SHP77 (cell line): ENCODE measurements around the gene USP36.

ENCODE experiments used
- DNase-seq, 2 experiments: peaks; one replicate each; lab custom pipeline; 2025; lab: John Stamatoyannopoulos, UW

Gene USP36

DNA sequence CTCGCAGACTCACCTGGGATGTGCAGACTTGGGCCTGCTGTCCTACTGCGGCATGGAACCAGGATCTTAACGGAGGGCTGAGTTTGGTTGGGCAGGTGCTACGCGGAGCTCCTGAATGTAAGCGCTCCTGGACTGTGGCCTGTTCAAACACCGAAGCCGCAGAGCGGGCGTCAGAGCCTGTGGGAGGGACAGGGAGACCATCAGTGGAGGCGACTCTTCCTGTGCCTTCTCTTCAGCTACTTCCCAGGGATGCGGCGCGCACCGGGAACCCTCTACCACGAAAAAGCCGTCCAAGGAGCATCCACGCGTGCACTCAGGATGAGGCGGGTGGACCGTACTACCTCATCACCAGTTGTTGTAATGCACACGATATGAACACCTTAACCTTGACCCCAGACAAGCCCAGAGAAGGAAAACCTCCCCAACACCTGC, 2.0 kb downstream of the USP36 start:
- DNase-seq, result peak; percentile 92 to 97

DNA sequence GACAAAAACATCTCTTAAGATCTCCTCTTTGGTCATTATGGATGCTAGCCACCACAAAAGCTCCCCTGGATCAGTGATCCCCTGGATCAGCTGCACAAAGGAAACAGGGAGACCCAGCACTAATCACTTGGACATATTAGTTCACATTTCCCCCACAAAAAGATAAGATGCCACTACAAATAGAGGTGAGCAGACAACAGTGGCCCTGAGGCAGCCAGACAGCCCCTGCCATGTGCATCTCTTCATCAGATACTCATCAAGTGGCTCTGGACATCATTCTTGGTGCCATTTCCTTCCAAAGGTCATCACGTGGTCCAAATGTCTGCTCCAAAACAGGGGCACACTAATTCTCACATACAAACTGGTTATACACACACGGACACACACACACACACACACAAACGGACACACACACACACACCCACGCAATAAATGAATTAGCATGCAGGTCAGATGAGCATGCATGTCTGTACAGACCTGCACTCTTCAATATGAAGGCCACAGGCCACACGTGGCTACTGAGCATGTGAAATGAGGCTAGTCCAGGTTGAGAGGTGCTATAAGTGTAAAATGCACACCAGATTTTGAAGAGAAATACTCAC, 4.1 kb downstream of the USP36 start:
- DNase-seq, result no peak

DNA sequence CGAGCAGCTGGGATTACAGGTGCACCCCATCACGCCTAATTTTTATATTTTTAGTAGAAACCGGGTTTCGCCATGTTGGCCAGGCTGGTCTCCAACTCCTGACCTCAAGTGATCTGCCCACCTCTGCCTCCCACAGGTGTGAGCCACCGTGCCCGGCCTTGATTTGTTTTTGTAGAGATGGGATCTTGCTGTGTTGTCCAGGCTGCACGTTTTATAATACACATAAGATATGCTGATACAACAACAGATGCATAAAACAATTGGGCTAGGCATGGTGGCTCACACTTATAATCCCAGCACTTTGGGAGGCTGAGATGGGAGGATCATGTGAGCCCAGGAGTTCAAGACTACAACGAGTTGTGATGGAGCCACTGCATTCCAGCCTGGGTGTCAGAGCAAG, 6.0 kb downstream of the USP36 start:
- DNase-seq, result no peak

DNA sequence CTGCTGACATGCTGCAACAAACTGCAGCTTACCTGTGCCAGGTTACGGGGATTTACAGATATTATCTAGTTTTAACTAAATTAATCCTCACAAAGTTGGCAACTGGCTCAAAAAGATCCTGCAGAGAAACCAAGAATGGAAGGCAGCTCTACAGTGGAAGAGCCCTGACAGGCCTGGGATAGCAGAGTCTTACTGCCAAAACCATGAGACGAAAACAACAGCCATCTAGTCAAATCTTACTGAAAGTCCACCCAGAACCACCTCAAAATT, 8.1 kb downstream of the USP36 start:
- no peak for DNase-seq

DNA sequence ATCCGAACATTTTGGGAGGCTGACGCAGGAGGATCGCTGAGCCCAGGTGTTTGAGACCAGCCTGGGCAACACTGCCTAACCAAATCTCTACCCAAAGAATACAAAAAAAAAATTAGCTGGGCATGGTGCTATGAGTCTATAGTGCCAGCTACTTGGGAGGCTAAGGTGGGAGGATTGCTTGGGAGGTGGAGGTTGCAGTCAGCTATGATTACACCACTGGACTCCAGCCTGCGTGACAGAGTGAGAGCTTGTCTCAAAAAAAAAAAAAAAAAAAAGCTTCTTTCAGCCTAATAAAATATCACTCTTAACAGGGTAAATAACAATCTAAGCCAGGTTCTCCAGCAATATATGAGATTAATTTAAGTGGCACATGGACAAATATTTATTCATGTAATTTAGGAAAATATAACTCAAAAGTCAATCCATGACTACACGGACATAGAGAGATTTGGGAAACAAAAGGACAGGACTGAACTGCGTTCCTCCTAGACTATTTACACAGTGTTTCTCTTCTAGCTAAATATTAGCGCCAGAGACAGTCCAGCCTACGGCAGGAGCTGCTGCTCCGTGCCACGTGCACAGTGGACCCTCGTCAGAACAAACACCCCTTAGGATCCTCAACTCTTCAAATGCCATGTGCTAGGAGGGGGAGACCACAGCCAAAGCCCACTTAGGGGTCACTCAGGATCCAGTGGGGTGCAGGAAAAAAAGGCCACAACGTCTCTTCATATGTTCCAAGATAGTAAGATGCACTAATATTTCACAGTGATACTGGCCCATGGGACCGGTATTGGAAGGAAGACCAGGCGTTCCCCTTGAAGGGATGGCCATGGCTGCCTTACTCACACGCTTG, 8.7 kb downstream of the USP36 start:
- no peak for DNase-seq

DNA sequence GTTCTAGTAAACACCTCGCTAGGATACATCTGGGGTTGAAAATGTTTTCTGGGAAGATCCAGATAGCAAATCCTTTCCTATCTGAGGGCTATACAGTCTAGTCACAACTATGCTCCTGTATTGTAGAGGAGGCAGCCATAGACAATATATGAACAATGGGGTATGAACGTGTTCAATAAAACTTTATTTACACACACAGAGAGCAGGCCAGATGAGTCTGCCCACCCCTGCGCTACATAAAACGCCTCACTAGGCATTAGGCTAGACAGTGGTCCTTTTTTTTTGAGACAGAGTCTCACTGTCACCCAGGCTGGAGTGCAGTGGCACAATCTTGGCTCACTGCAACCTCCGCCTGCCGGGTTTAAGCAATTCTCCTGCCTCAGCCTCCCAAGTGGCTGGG, 11.1 kb downstream of the USP36 start:
- DNase-seq, result no peak

DNA sequence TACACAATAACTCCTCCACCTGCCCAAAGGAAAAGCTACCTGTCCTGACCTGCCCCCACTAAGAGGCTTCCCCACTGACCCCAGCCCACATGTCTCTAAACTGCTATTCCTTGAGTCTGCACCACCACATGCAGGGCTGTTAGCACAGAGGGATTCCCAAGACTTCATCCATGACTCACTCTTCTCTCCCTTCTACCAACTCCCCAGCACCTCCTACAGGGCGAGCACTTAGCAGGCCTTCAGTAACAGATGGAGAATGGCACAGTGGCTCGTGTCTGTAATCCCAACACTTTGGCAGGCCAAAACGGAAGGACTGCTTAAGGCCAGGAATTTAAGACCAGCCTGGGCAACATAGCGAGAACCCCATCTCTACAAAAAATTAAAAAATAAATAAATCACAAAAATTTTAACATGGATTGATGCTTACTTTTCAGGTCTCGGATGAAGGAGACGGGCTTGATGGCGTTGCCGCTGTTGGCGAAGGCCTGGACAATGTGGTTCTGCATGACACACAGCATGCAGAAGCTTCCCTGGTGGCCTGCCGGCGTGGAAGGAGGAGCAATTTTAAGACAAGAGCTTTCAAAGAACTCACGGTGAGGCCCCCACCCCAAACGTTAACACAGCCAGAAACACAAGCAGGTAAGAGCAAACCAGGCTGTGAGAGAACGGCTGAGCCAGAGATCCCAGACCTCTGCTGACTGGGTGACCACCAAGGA, 12.0 kb downstream of the USP36 start:
- no peak for DNase-seq

DNA sequence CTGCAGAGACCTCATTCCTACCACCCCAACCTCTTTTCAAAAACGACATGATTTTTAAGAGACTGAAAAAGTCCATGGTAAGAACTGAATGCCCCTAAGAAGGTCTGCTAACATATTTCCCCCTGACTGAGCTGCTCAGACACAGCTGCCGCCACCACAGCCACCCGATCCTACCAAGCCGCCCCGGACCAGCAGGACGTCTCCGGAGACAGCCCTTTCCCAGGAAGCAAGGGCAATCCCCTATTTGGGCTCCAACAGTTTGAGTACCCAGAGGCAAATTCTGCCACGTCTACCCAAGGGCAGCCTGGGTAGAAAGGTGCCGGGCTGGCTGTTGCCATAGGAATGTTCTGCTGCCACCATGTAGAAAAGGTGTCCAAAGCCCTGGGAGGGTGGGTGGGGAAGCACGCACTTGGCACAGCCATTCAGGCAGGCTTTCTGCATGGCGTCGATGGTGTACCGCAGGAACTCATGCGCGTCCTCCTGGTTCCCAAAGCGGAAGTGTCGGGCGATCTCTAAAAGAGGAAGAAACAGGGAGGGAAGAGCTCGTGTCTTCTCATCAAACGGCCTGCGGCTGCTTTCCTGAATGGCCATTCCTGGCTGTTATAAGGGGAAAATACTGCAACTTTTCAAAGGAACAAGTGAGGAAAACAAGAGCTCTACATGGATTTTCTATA, 13.6 kb downstream of the USP36 start:
- DNase-seq, result no peak

DNA sequence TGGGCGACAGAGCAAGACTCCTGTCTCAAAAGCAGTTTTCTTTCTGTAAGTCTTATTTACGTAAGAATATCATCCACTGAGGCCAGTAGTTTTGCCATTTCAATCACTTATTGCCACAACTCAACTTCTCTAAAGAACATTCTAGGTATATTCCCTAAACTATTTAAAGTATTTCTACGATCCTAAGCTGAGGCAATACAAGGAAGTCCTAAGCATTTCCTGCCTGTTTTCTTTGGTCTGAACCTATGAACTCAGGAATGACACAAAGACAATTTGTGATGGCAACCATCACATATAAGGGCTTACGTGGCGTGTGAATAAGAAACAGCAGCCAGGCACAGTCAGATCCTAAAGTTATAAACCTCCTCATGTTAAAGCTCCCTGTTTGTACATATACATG, 14.2 kb downstream of the USP36 start:
- DNase-seq, result no peak

DNA sequence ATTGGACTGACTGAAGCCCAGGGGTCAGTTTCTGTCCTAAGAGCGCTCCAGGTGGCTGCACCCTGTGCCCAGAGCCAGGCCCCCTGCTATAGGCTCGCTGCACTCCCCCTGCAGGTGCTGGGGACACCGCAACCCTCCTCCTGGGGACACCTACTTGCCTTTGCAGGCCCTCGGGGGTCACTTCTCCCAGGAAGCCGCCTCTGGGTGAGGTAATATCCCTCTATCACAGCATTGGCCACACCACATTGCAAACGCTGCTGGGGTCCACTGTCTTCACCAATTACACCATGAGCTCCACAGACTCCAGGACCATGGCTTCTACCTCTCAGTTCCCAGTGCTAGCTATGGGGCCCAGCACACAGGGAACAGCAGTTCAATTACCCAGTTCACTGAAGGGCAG, 14.9 kb downstream of the USP36 start:
- DNase-seq, result no peak

DNA sequence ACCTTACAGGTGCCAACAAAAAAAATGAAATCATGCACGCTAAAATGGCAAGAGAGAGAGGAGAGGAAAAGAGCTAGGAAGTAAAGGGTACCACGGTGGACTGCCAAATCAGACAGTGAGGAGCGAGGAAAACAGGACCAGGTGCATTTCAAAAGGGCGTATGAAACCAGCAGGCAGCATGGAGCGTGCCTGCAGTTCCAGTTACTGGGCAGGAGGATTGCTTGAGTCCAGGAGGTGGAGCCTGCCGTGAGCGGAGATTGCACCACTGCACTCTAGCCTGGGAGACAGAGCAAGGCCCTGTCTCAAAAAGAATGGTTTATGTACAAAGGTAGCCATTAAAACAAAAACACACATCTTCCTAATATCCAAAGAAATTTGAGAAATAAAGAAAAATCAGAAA, 16.4 kb downstream of the USP36 start:
- DNase-seq, result no peak

DNA sequence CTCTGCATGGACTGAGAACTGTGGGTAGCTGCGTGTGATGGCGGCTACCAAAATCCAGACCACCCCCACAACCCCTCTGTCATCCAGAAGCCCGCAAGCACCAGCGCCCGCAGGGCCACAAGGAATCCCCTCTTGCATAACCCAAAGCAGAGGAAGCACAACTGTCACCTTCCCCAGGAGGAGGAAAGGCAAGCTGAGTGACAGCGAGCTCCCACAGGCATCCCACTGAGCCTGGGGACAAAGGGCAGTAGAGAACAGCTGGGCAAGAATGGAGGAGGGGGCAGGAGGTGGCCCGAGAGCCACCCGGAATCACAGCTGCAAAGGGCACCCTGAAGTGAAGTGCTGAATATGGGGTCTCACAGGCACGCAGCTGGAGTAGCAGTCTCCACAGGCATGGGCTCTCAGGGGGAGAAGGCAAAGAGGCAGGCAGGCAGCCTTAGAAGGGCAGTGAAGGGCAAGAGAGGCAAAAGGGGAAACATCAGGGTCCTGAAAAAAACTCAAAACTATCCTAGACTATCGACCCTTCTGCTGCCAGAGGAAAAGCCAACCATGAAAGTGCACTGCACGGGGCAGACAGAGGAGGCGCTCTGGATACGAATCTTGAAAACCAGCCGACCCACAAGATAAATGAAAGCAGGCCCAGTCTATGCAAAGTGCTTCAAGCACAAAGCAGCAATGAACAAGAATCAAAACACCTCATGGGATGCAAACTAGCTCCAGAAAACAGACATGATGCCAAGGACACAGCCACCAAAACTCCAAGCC, 17.1 kb downstream of the USP36 start:
- no peak for DNase-seq

DNA sequence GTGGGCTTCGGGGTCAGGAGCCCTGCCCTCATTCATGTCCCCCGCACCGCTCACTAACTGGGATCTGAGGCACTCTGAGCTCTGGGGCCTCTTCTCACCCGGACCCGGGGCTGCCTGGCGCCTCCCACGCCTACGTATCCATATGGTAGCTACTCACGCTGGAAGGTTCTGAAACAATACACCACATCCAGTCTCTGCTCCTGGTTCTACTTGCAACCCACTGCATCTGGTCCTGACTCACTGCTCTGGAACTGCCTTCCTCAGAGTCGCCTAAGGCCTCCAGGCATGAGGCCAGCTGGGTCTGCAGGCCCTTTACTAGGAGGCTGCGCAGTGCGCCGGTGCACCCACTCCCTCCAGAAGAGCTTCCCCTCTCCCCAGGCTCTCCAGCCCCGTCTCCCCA, 18.1 kb downstream of the USP36 start:
- no peak for DNase-seq

DNA sequence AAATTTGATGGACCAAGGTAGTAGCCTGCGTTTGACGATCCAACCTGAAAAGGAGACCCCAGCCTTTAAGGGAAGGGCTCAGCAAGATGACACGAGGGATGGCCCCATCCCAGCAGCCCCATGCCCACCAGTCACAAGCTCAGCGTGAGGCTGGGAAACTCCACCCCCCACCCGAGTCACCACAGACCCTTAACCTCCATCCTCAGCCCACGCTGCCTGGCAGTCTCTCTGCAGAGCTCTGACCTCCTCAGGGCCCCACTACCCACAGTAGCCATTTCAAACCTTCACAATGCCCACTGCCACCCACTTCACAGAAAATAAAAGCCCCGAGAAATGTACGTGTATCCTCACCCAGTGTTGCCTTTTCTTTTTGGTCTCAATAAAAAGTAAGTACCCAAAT, 18.7 kb downstream of the USP36 start:
- no peak for DNase-seq

DNA sequence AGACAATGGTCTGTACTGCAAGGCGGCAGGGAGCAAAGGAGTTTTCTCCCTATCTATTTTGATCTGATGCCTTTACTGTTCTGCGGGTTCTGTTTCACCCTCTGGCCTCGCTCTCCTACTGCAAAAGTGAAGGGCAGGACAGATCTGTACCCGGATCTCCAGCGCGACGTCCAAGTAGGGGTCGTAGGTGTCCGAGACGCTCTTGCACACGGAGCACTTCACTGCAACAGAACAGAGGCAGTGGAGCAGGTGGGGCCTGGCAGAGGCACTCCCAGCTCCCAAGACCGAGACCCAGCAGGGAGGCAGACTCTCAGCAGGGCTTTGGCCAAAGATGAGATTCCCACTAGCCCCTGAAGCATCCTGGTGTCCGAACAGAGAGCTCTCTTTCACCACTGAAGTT, 19.8 kb downstream of the USP36 start:
- no peak for DNase-seq

DNA sequence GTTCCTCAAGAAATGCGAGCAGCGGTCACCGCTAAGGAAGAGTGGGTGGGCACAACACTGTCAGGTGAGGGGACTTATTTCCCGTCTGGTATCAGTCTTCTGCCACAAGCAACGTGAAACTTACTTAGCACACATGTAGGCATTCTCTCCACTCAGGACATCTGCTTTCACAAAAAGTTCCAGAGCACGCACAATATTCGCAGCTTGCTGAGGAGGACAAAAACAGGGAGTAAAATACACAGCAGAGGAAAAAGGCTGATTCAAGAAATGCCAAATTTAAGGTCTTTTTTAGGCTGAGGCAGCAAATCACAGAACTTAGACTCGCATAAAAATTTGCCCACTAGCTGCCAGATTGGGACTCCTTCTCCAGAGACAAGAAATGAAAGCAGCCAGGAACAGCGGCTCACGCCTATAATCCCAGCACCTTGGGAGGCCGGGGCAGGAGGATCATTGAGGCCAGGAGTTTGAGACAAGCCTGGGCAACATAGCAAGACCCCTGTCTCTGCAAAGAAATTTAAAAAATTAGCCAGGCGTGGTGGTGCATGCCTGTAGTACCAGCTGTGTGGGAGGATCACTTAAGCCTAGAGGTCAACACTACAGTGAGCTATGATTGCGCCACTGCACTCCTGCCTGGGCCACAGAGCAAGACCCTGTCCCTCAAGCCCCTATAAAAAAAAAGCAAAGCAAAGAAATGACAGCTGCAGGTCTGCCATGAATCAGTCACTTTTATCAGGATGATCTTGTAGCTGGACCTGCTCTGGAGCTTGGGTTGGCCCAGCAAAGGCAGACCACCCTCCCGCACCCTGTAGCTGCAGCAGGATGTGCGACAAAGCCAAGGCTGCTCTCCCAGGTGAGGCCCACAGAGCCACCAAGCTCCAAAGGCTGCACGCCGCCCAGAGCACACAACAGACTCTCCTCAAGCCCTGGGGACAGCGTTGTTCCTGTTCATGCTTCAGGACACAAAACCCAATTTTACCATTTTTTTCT, 20.5 kb downstream of the USP36 start:
- DNase-seq, result no peak

DNA sequence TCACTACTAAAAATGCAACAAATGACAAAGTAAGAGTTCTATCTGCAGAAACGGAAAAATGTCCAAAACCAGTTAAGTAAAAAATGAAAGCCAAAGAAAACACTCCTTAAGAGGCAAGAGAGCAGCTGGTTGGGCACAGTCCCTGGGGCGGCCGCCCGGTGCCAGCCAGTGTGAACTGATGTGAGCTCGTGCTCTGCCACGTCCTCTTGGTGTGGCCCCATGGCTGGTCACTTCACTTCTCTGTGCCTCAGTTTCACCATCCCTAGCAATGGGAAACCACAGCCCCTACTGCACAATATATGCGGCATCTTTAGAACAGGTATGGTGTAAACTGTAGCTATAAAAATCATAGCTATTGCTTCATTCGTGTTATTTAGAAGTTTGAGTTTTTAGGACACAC, 21.2 kb downstream of the USP36 start:
- no peak for DNase-seq

DNA sequence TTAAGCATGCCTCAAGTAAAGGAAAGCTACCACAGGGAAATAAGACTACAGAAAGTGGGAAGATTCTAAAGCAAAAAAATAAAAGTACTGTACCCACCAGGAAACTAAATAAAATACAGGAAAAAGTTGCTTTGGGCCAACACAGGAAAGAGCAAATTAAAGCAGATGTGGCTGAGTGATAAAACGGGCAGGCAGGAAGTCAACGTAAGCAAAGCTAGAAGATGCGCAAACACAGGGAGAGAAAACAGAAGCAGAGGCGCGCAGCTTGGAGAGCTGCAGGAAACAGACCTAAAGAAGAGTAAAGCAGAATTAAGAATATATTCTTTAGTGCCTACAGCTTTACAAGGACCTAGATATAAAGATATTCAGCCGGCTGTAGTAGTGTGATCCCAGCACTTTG, 21.7 kb downstream of the USP36 start:
- DNase-seq, result no peak

DNA sequence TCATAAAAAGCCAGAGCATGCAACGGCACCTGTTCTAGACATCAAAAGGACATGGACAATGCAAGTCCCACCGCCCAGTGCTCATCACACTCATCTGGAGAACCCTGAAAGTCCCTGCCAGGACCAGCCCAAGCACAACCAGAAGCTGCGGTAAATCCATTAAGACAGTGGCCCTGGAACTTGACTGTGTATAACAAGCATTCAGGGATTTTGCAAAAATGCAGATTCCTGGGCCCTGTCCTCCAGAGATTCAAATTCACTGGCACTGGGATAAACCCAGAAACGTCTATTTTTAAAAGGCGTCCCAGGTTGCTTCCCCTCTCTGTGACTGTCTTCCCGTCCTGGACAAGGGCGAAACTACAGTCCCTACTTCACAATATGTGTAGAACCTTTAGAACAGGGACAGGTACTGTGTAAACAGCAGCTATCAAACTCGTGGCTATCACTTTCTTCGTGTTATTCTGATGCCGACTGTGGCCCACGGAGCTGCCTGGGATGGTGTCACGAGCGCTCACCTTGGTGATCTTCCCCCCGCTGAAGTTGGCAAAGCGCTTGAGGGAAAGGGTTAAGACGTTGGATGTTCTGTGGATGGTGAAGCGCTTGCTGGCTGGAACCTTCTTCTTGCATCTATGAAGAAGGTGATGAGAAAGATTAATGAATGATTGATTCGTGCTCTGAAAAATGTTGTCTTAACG, 22.3 kb downstream of the USP36 start:
- no peak for DNase-seq

DNA sequence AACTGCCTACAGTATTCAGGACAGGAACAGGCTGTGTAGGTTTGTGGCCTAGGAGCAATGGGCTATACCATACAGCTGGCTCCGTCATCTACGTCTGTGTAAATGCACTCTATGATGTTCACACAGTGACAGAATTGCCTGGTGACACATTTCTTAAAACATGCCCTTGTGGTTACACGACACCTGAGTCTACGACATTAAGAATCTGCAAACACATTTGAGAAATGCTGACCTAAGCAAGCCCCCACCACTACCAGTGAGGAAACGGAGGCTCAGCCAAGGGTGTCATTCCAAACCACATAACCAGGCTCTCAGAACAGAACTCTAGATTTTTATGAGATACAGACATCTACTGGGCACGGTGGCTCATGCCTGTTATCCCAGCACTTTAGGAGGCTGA, 23.5 kb downstream of the USP36 start:
- no peak for DNase-seq
